Kidney epithelial cell (primary cell): ENCODE data around the gene PLB1. TPM values are rescaled to one million over a fixed set of nuclear protein-coding genes. Genes with fewer than 3 reads are reported as not detected.

Experiments
- DNase-seq: peaks from one replicate; pipeline ENCODE4 v3.0.0-alpha.2; 2010; ENCODE audit warnings: low read depth
- H3K27me3 ChIP-seq: 2 replicates; pipeline ENCODE4 v1.6.0; 2011; ENCODE audit warnings: low read length; ENCODE audit not compliant: control insufficient read depth, insufficient read depth
- H3K36me3 ChIP-seq: 2 replicates; pipeline ENCODE4 v1.5.1; 2011; ENCODE audit warnings: low read length; ENCODE audit not compliant: control insufficient read depth, insufficient read depth
- H3K4me3 ChIP-seq: 2 replicates; pipeline ENCODE4 v1.5.1; 2011; ENCODE audit warnings: low read depth, mild to moderate bottlenecking, control low read depth, low read length
- CTCF ChIP-seq: IDR thresholded peaks from 2 replicates; pipeline ENCODE4 v1.5.1; 2011; ENCODE audit warnings: mild to moderate bottlenecking, moderate library complexity, low read length, control low read depth, inconsistent platforms; ENCODE audit not compliant: insufficient read depth, poor library complexity, severe bottlenecking
- total RNA-seq: library from RNA; depleted of rRNA; stranded (reverse); fragments of >200 nt; gene quantifications from 2 replicates; pipeline ENCODE4 v1.2.3, GENCODE V29; 2015

Gene PLB1
- total RNA-seq, 1 donor from 2014 or later: 0.25 TPM

GRCh38 chr2:28565033-28565432, 69.2 kb downstream of the PLB1 start:
- no peak overlapping the region for H3K4me3 ChIP-seq
- DNase-seq: no peak
- no peaks in the 10 kb centered on the region for H3K27me3 ChIP-seq
- no peak for TF ChIP-seq CTCF
- H3K36me3 ChIP-seq: no peaks in the 10 kb centered on the region

- H3K4me3 ChIP-seq: no peak overlapping the region
- no peak for TF ChIP-seq CTCF
- no peaks in the 10 kb centered on the region for H3K36me3 ChIP-seq
- no peaks in the 10 kb centered on the region for H3K27me3 ChIP-seq
- DNase-seq: no peak
Observed at GRCh38 chr2:28565720-28566295, 69.9 kb downstream of the PLB1 start.

GRCh38 chr2:28566521-28567041, 70.7 kb downstream of the PLB1 start:
- no peaks in the 10 kb centered on the region for H3K27me3 ChIP-seq
- H3K36me3 ChIP-seq: no peaks in the 10 kb centered on the region
- peak; percentile 100 for TF ChIP-seq CTCF
- DNase-seq: no peak
- H3K4me3 ChIP-seq: peak overlapping the region; percentile 51

- Histone ChIP-seq H3K4me3 (peak overlapping the region; percentile 51), H3K27me3 (no peaks in the 10 kb centered on the region), H3K36me3 (no peaks in the 10 kb centered on the region)
- DNase-seq: no peak
- TF ChIP-seq CTCF: no peak
Observed at GRCh38 chr2:28567061-28567471, 71.2 kb downstream of the PLB1 start.

- Histone ChIP-seq H3K27me3 (no peaks in the 10 kb centered on the region), H3K4me3 (no peak overlapping the region), H3K36me3 (no peaks in the 10 kb centered on the region)
- no peak for DNase-seq
- TF ChIP-seq CTCF: no peak
Observed at GRCh38 chr2:28568036-28568435, 72.2 kb downstream of the PLB1 start.

GRCh38 chr2:28568533-28568932, 72.7 kb downstream of the PLB1 start:
- no peak for TF ChIP-seq CTCF
- H3K27me3 ChIP-seq: no peaks in the 10 kb centered on the region
- DNase-seq: no peak
- H3K4me3 ChIP-seq: no peak overlapping the region
- no peaks in the 10 kb centered on the region for H3K36me3 ChIP-seq
